GM19372 (cell line): ENCODE data around the gene ZG16B.

Experiments used
- ATAC-seq: cut with Tn5 transposase; IDR thresholded peaks from one replicate; pipeline ENCODE4 v1.9.1; 2021; ENCODE audit warnings: mild to moderate bottlenecking, low read depth, moderate library complexity; ENCODE audit not compliant: unreplicated experiment

ZG16B gene

DNA sequence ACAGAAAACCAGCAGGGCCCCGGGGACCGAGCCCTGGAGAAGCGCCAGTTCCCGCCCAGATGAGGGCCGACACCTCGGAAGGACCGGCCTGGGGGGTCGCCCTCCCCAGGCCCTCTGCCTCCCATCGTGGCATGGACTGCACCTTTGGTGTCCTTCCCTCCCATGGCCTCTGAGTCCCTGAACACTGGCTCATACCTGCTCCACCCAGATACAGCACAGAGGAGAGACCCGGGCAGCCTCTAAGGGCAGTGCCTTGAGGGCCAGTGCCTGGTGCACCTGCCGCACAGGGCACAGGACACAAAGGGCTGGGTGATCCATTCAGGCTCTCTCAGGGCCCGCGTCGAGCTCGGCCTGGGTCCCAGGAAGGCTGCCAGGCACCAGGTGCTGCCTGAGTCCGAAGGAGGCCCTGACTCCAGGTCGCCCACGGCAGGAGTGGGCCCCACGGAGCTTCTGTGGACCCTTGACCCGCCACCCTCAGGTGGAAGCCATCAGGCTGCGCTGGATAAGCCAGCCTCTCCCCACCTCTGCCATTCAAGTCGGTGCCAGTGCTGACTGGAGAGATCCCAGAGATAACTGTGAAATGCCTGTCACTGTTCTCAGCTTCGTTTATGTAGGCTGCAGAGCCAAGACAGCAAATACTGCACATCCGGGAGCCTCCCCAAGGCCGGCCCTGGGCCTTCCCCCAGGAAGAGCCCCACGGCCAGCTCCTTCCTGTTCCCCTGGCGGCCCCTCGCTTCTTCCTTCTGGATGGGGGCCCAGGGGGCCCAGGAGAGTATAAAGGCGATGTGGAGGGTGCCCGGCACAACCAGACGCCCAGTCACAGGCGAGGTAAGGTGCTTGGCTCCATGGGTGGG, at the start of gene ZG16B:
ZG16B (plus strand) TSS at position 803 of the 854 bp plus-strand sequence. CDS start 139 bp downstream, outside the sequence.
- ATAC-seq, result no peak

GRCh38 chr16:2782583-2783351, 47.3 kb upstream of the ZG16B start:
- ATAC-seq, result no peak

DNA sequence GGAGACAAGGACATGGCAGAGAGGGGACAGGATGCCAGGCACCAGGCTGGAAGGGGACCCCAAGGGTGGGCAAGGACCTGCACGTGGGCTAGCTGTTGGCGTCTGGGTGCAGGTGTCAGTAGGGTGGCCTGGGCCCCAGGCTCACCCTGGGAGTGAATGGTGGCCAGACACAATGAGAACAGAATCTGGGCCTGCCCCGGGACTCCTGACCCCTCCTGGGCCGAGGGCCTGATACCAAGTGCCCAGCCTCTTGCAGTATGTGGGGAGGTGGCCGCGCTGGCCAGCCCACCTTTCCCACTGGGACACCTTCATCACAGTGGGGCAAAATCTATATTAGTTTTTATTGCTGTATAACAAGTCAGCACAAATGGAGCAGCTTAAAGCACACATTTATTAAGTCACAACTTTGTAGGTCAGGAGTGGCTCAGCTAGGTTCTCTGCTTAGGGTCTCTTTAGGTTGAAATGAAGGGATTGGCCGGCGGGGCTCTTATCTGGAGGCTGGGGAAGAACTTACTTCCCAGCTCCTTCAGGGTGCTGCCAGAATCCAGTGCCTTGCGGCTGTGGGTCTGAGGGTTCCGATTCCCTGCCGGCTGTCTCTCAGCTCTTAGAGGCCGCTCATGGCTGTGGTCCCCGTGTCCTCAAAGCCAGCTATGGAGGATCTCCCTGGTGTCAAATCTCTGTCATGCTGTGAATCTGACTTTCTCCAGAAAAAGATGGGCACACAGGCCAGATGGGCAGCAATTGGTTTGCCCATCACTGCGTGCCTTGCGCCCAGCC, 46.3 kb upstream of the ZG16B start:
- no peak for ATAC-seq

DNA sequence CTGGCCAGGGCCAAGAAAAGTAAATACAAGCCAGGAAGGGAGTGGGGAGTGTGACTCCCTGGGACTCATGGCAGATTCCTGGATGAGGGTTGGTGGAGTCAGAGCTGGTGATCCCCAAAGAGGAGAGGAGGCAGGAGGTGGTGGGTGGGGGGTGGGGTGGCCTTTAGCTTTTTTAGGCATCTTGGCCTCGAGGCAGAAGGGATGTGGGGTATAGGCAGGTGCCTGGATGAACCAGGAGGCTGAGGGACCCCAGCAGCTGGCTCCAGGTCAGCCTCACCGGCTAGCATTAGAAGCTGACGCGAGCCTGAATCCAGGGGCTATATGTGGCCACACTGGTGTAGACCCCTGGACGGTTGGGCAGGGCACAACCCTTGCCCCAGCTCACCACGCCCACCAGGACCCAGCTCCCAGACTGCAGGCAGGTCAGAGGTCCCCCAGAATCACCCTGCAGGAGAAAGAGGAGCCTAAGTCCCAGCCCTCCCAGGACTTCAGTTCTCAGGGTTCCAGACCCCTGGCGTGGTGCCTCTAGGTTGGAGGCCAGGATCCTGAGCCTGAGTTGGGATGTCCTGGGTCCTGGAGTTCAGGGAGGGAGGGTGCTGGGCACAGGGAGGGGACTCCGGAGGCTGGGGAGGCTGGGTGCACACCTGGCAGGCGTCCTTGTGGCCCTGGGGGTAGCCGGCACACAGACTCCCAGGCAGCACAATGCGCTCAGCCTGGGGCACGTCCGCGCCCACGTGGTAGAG, 45.6 kb upstream of the ZG16B start:
- ATAC-seq, result no peak

GRCh38 chr16:2785101-2785991, 44.8 kb upstream of the ZG16B start:
- ATAC-seq, result no peak

GRCh38 chr16:2786061-2786825, 43.9 kb upstream of the ZG16B start:
- ATAC-seq, result no peak

- no peak for ATAC-seq
Observed at GRCh38 chr16:2786826-2787151, 43.3 kb upstream of the ZG16B start.

GRCh38 chr16:2787406-2787805, 42.7 kb upstream of the ZG16B start, which contains the start of gene PRSS33:
PRSS33 (minus strand) TSS chr16:2787560; CDS start chr16:2786547, 1,013 bp downstream.
- no peak for ATAC-seq

DNA sequence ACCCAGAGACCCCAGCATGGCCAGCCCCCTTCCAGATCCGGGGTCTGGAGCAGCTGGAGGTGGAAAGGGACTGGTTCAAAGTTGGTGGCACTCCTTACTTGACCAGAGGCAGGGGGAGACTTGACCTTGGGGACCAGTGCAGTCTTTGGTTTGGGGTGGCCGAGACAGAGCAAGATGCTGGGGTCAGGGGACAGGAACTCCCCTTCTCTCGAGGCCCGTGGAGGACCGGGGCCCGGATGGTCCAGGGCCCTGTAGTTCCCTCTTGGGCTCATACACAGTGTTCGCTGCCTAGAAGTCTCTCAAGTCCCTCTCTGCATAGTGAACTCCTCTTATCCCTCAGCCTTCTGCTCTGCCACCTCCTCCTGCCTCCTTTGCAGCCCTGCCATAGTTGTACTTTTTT, 42.1 kb upstream of the ZG16B start:
- ATAC-seq, result no peak

- ATAC-seq, result no peak
Observed at GRCh38 chr16:2790631-2791030, 39.5 kb upstream of the ZG16B start.

DNA sequence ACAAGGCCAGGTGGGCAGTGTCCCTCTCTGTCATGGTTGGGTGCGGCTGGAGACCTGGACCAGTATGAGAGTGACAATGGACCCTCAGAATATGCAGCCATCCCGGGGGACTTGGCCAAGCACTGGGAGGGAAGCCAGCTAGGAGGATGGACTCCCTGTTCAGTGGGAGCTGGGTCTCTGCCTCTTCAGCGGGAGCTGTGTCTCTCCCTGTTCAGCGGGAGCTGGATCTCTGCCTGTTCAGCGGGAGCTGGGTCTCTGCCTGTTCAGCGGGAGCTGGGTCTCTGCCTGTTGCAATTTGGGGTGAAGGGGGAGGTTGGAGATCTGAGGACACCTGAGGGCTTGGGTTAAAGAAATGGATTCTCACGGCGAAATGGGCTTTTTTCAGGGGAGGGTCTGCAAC, 38.9 kb upstream of the ZG16B start:
- no peak for ATAC-seq

DNA sequence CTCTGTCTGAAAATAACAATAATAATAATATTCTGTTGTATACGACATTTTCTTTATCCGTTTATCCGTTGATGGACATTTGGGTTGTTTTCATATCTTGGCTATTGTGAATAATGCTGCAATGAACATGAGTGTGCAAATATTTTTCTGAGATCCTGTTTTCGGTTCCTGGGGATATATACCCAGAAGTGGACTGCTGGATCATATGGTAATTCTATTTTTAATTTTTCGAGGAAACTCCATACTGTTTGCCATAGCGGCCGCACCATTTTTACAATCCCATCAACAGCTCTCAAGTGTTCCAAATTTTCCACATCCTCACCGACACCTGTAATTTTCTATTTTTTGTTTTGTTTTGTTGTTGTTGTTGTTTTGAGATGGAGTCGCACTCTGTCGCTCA, 37.2 kb upstream of the ZG16B start:
- no peak for ATAC-seq

GRCh38 chr16:2795395-2796143, 34.5 kb upstream of the ZG16B start:
- no peak for ATAC-seq

DNA sequence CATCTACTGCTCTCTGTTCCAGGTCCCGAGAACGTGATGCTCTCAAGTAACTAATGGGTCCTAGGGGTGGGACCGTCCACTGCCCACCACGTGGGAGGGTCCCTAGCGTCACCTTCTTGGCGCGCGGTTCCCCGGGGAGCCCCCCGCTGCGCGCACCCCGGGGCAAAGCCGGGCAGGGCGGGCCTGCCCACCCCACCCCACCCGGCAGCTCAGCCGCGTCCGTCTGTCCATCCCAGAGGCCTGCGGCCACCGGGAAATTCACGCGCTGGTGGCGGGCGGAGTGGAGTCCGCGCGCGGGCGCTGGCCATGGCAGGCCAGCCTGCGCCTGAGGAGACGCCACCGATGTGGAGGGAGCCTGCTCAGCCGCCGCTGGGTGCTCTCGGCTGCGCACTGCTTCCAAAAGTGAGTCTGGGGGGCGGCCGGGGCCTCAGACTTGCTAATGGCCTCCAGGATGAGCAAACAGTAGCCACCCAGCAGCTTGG, 31.3 kb upstream of the ZG16B start:
- ATAC-seq, result no peak

DNA sequence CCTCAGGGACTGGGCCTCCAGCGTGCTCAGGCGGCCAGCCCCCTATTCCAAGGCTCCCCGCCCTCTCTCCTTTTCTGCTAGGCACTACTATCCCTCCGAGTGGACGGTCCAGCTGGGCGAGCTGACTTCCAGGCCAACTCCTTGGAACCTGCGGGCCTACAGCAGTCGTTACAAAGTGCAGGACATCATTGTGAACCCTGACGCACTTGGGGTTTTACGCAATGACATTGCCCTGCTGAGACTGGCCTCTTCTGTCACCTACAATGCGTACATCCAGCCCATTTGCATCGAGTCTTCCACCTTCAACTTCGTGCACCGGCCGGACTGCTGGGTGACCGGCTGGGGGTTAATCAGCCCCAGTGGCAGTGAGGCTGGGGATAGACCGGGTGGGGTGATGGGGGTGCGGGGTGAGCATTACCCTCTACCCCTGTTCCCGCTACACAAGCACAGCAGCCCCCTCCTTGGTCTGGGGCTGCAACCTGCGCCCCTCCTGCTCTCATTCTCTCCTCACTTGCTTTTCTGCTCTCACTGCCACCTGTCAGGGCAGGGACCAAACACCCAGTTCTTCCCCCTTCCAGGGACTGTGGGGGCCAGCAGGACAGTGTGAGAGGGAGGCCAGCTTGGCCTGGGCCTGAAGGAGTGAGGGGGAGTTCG, 30.8 kb upstream of the ZG16B start:
- no peak for ATAC-seq

DNA sequence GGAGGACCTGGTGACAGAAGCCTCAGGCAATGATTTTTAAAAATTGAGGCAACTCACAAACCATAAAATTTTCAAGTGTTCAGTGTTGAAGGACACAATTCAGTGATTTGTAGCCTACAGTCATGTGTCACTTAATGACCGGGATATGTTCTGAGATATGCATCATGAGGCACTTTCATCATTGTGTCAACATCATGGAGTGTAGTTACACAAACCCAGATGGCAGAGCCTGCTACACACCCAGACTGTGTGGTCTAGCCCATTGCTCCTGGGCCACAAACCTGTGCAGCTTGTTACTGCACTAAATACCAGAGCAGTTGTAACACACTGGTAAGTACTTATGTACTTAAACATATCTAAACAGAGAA, 30.3 kb upstream of the ZG16B start:
- ATAC-seq, result no peak

DNA sequence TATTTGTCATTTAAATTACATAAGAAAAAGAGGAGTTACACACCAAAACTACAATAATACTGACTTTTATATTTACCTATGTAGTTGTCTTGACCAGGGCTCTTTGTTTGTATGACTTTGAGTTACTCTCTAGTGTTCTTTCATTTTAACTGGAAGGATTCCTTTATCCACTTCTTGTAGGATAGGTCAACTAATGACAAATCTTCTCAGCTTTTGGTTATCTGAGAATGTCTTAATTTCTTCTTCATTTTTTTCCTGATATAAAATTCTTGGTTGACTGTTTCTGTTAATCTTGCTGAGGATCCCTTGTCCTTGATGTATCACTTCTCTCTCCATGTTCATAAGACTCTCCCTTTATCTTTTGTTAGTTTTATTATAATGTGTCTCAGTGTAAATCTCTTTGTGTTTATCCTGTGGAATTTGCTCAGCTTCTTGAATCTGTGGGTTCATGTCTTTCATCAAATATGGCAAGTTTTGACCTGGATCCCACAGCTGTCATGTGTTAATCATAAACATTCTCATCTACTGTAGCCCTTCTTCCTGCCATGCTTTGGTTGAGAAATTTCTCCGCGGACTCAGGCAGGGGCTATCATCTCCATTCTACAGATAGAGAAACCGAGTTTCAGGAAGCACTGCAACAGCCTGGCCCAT, 26.4 kb upstream of the ZG16B start:
- ATAC-seq, result no peak
